GM12891 (cell line): ENCODE data around the gene ARHGAP26.

Source experiments
- PAX5 ChIP-seq: IDR thresholded peaks from 2 replicates; pipeline ENCODE4 v1.6.1; 2011; ENCODE audit warnings: low read length, moderate library complexity, mild to moderate bottlenecking; ENCODE audit not compliant: insufficient read depth, severe bottlenecking
- POLR2A ChIP-seq: IDR thresholded peaks from 2 replicates; pipeline ENCODE4 v1.6.1; 2011; ENCODE audit warnings: low read depth, low read length, control low read depth
- POLR2AphosphoS5 ChIP-seq: IDR thresholded peaks from 2 replicates; pipeline ENCODE4 v1.6.1; 2011; ENCODE audit warnings: low read depth, low read length, control low read depth
- SPI1 ChIP-seq: IDR thresholded peaks from 2 replicates; pipeline ENCODE4 v1.6.1; 2011; ENCODE audit warnings: low read depth, low read length, control low read depth
- TAF1 ChIP-seq: IDR thresholded peaks from 2 replicates; pipeline ENCODE4 v1.6.1; 2011; ENCODE audit warnings: low read depth, low read length, control low read depth

- TF ChIP-seq POLR2AphosphoS5: no peak
- TF ChIP-seq POLR2A: no peak
- no peak for TF ChIP-seq TAF1
- no peak for TF ChIP-seq PAX5
- no peak for TF ChIP-seq SPI1
Measured at GRCh38 chr5:143183989-143184388, 413.8 kb downstream of the ARHGAP26 start.
